8988T (cell line): ENCODE results near the gene ZC3H7A.

Experiments used
- DNase-seq: peaks from one replicate; pipeline ENCODE4 v3.0.0; 2011

Gene ZC3H7A

GRCh38 chr16:11734025-11734652 is 62.9 kb downstream of the ZC3H7A start:
- no peak for DNase-seq

- no peak for DNase-seq
Measured at GRCh38 chr16:11731222-11731621, 65.8 kb downstream of the ZC3H7A start.

GRCh38 chr16:11729787-11730186 is 67.3 kb downstream of the ZC3H7A start:
- DNase-seq = no peak

- no peak for DNase-seq
Measured at GRCh38 chr16:11727796-11728543, 69.1 kb downstream of the ZC3H7A start.

GRCh38 chr16:11726008-11726407 is 71.0 kb downstream of the ZC3H7A start:
- no peak for DNase-seq

GRCh38 chr16:11725457-11725856 is 71.6 kb downstream of the ZC3H7A start:
- DNase-seq = no peak

GRCh38 chr16:11722468-11722808 is 74.6 kb downstream of the ZC3H7A start:
- no peak for DNase-seq

- DNase-seq = no peak
Measured at GRCh38 chr16:11721781-11722467, 75.1 kb downstream of the ZC3H7A start.

- no peak for DNase-seq
Measured at GRCh38 chr16:11719762-11720161, 77.3 kb downstream of the ZC3H7A start.

GRCh38 chr16:11719171-11719570 is 77.9 kb downstream of the ZC3H7A start:
- DNase-seq = no peak

- DNase-seq = no peak
Measured at GRCh38 chr16:11717811-11718210, 79.2 kb downstream of the ZC3H7A start.

- no peak for DNase-seq
Measured at GRCh38 chr16:11716336-11716735, 80.7 kb downstream of the ZC3H7A start.

- DNase-seq = no peak
Measured at GRCh38 chr16:11715246-11715947, 81.7 kb downstream of the ZC3H7A start.

GRCh38 chr16:11712122-11712521 is 84.9 kb downstream of the ZC3H7A start:
- DNase-seq = no peak

- no peak for DNase-seq
Measured at GRCh38 chr16:11711662-11712061, 85.4 kb downstream of the ZC3H7A start.

GRCh38 chr16:11708421-11708820 is 88.6 kb downstream of the ZC3H7A start:
- no peak for DNase-seq

GRCh38 chr16:11707679-11708197 is 89.3 kb downstream of the ZC3H7A start:
- DNase-seq = no peak

- no peak for DNase-seq
Measured at GRCh38 chr16:11706180-11706742, 90.8 kb downstream of the ZC3H7A start.

- DNase-seq = no peak
Measured at GRCh38 chr16:11705311-11706025, 91.6 kb downstream of the ZC3H7A start.
